ENCODE measurements around the gene MAP4K2. TPM values are rescaled to one million over a fixed set of nuclear protein-coding genes. Genes with fewer than 3 reads are reported as not detected.
A peak's percentile ranks its signal among the peaks of the same experiment; 100 is the strongest.

Gene MAP4K2
- total and polyA plus RNA-seq, 9 of the 15 experiments (the other 6 are each of a cell fraction or from before 2014, with no cell fraction given), result 0.13 to 14.5 (median 7.3) TPM

DNA sequence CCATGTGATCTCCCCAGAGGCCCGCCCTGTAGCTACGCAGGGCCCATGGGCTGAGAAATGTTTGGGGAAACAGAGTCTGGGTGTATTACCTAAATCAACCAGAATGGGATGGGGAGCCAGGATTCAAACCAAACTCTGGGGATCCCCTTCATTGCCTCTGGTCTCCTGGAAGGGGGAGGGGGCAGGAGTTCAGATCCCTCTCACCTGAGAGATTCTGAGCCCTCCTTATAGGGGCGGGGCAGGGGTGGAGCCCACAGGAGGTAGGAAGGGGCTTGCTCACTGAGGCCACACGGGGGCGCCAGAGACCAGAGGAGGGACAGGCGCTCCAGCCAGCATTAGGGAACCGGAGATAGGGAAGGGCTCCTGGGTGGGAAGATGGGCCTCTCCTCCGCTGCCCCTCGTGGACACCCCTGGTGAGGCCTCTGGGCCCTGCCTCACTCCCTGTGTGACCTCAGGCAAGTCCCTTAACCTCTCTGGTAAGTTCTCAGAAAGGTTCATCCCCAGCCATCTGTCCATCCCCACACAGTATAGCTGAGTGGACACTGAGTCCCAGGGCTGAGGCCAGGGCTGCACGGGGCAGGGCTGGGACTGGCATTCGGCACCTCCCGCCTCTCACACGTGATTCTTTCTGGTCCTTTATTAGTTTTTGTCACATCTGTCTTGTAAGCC is 44.1 kb upstream of the MAP4K2 start (continued):
- TF ChIP-seq, protein P1, sequence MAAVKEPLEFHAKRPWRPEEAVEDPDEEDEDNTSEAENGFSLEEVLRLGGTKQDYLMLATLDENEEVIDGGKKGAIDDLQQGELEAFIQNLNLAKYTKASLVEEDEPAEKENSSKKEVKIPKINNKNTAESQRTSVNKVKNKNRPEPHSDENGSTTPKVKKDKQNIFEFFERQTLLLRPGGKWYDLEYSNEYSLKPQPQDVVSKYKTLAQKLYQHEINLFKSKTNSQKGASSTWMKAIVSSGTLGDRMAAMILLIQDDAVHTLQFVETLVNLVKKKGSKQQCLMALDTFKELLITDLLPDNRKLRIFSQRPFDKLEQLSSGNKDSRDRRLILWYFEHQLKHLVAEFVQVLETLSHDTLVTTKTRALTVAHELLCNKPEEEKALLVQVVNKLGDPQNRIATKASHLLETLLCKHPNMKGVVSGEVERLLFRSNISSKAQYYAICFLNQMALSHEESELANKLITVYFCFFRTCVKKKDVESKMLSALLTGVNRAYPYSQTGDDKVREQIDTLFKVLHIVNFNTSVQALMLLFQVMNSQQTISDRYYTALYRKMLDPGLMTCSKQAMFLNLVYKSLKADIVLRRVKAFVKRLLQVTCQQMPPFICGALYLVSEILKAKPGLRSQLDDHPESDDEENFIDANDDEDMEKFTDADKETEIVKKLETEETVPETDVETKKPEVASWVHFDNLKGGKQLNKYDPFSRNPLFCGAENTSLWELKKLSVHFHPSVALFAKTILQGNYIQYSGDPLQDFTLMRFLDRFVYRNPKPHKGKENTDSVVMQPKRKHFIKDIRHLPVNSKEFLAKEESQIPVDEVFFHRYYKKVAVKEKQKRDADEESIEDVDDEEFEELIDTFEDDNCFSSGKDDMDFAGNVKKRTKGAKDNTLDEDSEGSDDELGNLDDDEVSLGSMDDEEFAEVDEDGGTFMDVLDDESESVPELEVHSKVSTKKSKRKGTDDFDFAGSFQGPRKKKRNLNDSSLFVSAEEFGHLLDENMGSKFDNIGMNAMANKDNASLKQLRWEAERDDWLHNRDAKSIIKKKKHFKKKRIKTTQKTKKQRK (IDR thresholded peaks at IDR 0.05; ENCODE audit: borderline replicate concordance, low read depth, low read length), result no peak
- TF ChIP-seq, protein P2, sequence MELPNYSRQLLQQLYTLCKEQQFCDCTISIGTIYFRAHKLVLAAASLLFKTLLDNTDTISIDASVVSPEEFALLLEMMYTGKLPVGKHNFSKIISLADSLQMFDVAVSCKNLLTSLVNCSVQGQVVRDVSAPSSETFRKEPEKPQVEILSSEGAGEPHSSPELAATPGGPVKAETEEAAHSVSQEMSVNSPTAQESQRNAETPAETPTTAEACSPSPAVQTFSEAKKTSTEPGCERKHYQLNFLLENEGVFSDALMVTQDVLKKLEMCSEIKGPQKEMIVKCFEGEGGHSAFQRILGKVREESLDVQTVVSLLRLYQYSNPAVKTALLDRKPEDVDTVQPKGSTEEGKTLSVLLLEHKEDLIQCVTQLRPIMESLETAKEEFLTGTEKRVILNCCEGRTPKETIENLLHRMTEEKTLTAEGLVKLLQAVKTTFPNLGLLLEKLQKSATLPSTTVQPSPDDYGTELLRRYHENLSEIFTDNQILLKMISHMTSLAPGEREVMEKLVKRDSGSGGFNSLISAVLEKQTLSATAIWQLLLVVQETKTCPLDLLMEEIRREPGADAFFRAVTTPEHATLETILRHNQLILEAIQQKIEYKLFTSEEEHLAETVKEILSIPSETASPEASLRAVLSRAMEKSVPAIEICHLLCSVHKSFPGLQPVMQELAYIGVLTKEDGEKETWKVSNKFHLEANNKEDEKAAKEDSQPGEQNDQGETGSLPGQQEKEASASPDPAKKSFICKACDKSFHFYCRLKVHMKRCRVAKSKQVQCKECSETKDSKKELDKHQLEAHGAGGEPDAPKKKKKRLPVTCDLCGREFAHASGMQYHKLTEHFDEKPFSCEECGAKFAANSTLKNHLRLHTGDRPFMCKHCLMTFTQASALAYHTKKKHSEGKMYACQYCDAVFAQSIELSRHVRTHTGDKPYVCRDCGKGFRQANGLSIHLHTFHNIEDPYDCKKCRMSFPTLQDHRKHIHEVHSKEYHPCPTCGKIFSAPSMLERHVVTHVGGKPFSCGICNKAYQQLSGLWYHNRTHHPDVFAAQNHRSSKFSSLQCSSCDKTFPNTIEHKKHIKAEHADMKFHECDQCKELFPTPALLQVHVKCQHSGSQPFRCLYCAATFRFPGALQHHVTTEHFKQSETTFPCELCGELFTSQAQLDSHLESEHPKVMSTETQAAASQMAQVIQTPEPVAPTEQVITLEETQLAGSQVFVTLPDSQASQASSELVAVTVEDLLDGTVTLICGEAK (IDR thresholded peaks at IDR 0.05), result no peak
- TF ChIP-seq, protein P2 (CRISPR knock-in tag; IDR thresholded peaks at IDR 0.05), result 0 out of 2 replicates have a peak, but pooled peaks have one; percentile 14
- TF ChIP-seq PRMT5 (CRISPR knock-in tag; IDR thresholded peaks at IDR 0.05), result no peak
- no peak for TF ChIP-seq ZNF146 (CRISPR knock-in tag; IDR thresholded peaks at IDR 0.05; ENCODE audit: unreplicated experiment)
- no peak for TF ChIP-seq SRSF3 (IDR thresholded peaks at IDR 0.05; ENCODE audit: insufficient read depth, low read length)
- TF ChIP-seq, protein P3, sequence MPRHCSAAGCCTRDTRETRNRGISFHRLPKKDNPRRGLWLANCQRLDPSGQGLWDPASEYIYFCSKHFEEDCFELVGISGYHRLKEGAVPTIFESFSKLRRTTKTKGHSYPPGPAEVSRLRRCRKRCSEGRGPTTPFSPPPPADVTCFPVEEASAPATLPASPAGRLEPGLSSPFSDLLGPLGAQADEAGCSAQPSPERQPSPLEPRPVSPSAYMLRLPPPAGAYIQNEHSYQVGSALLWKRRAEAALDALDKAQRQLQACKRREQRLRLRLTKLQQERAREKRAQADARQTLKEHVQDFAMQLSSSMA (CRISPR knock-in tag; IDR thresholded peaks at IDR 0.05), result no peak
- TF ChIP-seq MTA3 (IDR thresholded peaks at IDR 0.05; ENCODE audit: borderline replicate concordance), result peak; percentile 72
- TF ChIP-seq SMARCB1 (IDR thresholded peaks at IDR 0.05; ENCODE audit: insufficient read length, low read depth), result no peak
- 0 out of 2 replicates have a peak, but pooled peaks have one; percentile 44 for TF ChIP-seq MYNN (IDR thresholded peaks at IDR 0.05)
- TF ChIP-seq MYNN (CRISPR knock-in tag; IDR thresholded peaks at IDR 0.05), result no peak
- TF ChIP-seq, protein P4, sequence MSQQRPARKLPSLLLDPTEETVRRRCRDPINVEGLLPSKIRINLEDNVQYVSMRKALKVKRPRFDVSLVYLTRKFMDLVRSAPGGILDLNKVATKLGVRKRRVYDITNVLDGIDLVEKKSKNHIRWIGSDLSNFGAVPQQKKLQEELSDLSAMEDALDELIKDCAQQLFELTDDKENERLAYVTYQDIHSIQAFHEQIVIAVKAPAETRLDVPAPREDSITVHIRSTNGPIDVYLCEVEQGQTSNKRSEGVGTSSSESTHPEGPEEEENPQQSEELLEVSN (IDR thresholded peaks at IDR 0.05; ENCODE audit: borderline replicate concordance in 1 of 2, extremely low read depth in 1 of 2, insufficient read depth in 1 of 2, insufficient read length in 1 of 2, low read depth in 1 of 2, low read length in 1 of 2, poor library complexity in 1 of 2, severe bottlenecking in 1 of 2), result peak; percentile 51 to 65
- peak; percentile 95 for TF ChIP-seq ZFP36 (IDR thresholded peaks at IDR 0.05; ENCODE audit: low read depth, low read length, partially characterized antibody)

Data from K562 (cell line).